Large intestine (tissue), 3 donors: ENCODE data around the gene CSNK1D. TPM values are rescaled to one million over a fixed set of nuclear protein-coding genes. Genes with fewer than 3 reads are reported as not detected.

Source experiments
- DNase-seq, 2 donors: peaks; one replicate each; pipeline versions ENCODE4 v3.0.0 to v3.0.0-alpha.2; 2013
- H3K27ac ChIP-seq: one replicate; pipeline ENCODE4 v1.5.1; 2013; ENCODE audit warnings: low read length
- H3K27me3 ChIP-seq: 2 replicates; pipeline ENCODE4 v1.6.1; 2013; ENCODE audit warnings: low read length; ENCODE audit not compliant: control insufficient read depth, insufficient read depth
- H3K36me3 ChIP-seq: 2 replicates; pipeline ENCODE4 v1.6.1; 2013; ENCODE audit warnings: low read length; ENCODE audit not compliant: control insufficient read depth, insufficient read depth
- H3K4me1 ChIP-seq: one replicate; pipeline ENCODE4 v1.6.1; 2013; ENCODE audit warnings: low read length; ENCODE audit not compliant: control insufficient read depth, insufficient read depth
- H3K4me3 ChIP-seq: one replicate; pipeline ENCODE4 v1.5.1; 2013; ENCODE audit warnings: low read length
- H3K9me3 ChIP-seq: one replicate; pipeline ENCODE4 v1.6.1; 2013; ENCODE audit warnings: mild to moderate bottlenecking, low read depth, low read length, moderate library complexity; ENCODE audit not compliant: control insufficient read depth
- WGBS: methylation state at CpG from one replicate; pipeline ENCODE4 v1.1.5; 2013; ENCODE audit warnings: low lambda C conversion rate; ENCODE audit not compliant: insufficient coverage; 5-methylcytosine and 5-hydroxymethylcytosine counted together
- polyA plus RNA-seq: library from polyadenylated mRNA; unstranded; fragments of 120-200 nt; gene quantifications from one replicate; pipeline ENCODE4 v1.2.1, GENCODE V29; 2013

Gene CSNK1D
- polyA plus RNA-seq, 1 donor = 147 TPM

- H3K27ac ChIP-seq = peak overlapping the region; percentile 94
- H3K27me3 ChIP-seq = no peaks in the 10 kb centered on the region
- no CpG with 5 or more reads among the region's 86 CpGs for WGBS
- peaks cover 35% of the 10 kb centered on the region for H3K4me1 ChIP-seq
- H3K4me3 ChIP-seq = peak overlapping the region; percentile 71
- no peaks in the 10 kb centered on the region for H3K36me3 ChIP-seq
- peaks cover 4% of the 10 kb centered on the region for H3K9me3 ChIP-seq
- peak; percentile 98 to 99 for DNase-seq
Observed at GRCh38 chr17:82292251-82293154, 19.0 kb upstream of the CSNK1D start.

GRCh38 chr17:82291582-82292250, 18.2 kb upstream of the CSNK1D start:
- Histone ChIP-seq H3K9me3 (peaks cover 10% of the 10 kb centered on the region), H3K27me3 (no peaks in the 10 kb centered on the region), H3K27ac (no peak overlapping the region), H3K4me3 (peak overlapping the region; percentile 71), H3K4me1 (peaks cover 29% of the 10 kb centered on the region), H3K36me3 (no peaks in the 10 kb centered on the region)
- WGBS = 87% methylated on average over 3 of the region's 19 CpGs
- no peak for DNase-seq

DNA sequence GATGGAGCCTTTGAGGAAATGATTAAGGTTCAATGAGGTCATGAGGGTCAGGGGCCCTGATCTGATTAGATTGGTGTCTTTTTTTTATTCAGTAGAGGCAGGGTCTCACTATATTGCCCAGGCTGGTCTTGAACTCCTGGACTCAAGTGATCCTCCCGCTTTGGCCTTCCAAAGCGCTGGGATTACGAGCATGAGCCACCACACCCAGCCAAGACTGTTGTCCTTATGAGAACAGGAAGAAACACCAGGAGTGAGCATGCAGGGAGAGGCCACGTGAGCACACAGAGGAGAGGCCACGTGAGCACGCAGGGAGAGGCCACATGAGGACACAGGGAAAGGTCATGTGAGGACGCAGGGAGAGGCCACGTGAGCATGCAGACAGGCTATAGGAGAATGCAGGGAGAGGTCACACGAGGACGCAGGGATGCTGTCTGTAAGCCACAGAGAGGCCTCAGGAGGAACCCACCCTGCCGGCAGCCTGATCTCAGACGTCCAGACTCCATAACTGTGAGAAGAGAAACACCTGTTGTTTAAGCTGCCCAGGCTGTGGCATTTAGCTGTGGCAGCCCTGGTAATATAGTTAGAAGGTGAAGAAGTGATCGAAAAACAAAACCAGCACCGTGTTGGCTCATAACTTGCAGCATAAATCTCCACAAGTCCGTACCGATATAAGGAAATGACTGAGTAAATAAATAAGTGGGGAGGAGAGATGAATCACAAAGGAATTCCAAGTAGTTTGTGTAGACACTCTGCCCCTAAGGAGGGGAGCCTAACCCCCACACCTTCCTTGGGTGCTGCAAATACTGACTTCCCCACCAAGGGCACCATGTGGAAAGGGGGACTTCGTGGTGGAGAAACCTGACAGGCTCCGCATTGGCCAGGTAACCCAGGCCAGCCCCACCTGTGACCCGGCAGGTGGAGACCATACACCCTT, 14.6 kb upstream of the CSNK1D start:
- no peak overlapping the region for H3K4me3 ChIP-seq
- no peak overlapping the region for H3K27ac ChIP-seq
- peaks cover 10% of the 10 kb centered on the region for H3K9me3 ChIP-seq
- WGBS = 20% methylated on average over 1 of the region's 19 CpGs
- H3K4me1 ChIP-seq = peaks cover 3% of the 10 kb centered on the region
- DNase-seq = peak; percentile 45 to 83
- H3K27me3 ChIP-seq = no peaks in the 10 kb centered on the region
- H3K36me3 ChIP-seq = no peaks in the 10 kb centered on the region

GRCh38 chr17:82287013-82287867, 13.7 kb upstream of the CSNK1D start:
- H3K4me1 ChIP-seq = peaks cover 3% of the 10 kb centered on the region
- no CpG with 5 or more reads among the region's 9 CpGs for WGBS
- H3K4me3 ChIP-seq = no peak overlapping the region
- H3K9me3 ChIP-seq = peaks cover 10% of the 10 kb centered on the region
- DNase-seq = no peak
- H3K27ac ChIP-seq = no peak overlapping the region
- no peaks in the 10 kb centered on the region for H3K27me3 ChIP-seq
- H3K36me3 ChIP-seq = no peaks in the 10 kb centered on the region

GRCh38 chr17:82285141-82285540, 11.6 kb upstream of the CSNK1D start:
- H3K4me3 ChIP-seq = no peak overlapping the region
- WGBS = 71% methylated on average over 1 of the region's 8 CpGs
- no peaks in the 10 kb centered on the region for H3K27me3 ChIP-seq
- H3K27ac ChIP-seq = no peak overlapping the region
- peaks cover 3% of the 10 kb centered on the region for H3K4me1 ChIP-seq
- no peaks in the 10 kb centered on the region for H3K36me3 ChIP-seq
- DNase-seq = no peak
- H3K9me3 ChIP-seq = peaks cover 7% of the 10 kb centered on the region

DNA sequence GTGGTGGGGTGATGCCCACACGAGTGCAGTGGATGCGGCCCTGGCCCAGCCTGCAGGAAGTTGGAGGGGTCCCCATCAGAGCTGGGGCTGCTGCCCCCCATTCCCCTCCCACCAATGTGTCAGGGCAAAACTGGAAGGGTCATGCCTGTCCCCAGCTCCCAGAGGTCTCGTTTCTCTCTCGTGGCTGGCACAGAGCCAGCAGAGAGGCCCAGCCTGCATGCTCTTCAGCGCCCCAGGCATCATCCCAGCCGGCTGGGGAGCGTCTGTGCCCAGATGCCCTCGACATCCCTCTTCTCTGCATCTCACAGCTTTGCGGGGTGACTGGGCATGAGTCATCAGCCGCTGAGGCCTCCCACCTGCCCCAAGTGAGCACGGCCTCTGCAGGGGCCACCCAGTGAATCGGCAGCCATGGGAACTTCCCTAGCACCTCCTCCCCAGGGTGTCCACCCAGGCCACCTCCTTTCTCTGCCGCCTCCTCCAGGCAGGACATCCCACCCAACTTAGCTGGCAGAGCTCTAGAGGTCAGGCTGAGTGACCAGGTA, 9.8 kb upstream of the CSNK1D start:
- H3K4me3 ChIP-seq = no peak overlapping the region
- no CpG with 5 or more reads among the region's 13 CpGs for WGBS
- H3K36me3 ChIP-seq = no peaks in the 10 kb centered on the region
- peak in 1 of 2 donors; percentile 65 for DNase-seq
- peaks cover 11% of the 10 kb centered on the region for H3K4me1 ChIP-seq
- no peak overlapping the region for H3K27ac ChIP-seq
- H3K27me3 ChIP-seq = no peaks in the 10 kb centered on the region
- H3K9me3 ChIP-seq = peaks cover 7% of the 10 kb centered on the region

DNA sequence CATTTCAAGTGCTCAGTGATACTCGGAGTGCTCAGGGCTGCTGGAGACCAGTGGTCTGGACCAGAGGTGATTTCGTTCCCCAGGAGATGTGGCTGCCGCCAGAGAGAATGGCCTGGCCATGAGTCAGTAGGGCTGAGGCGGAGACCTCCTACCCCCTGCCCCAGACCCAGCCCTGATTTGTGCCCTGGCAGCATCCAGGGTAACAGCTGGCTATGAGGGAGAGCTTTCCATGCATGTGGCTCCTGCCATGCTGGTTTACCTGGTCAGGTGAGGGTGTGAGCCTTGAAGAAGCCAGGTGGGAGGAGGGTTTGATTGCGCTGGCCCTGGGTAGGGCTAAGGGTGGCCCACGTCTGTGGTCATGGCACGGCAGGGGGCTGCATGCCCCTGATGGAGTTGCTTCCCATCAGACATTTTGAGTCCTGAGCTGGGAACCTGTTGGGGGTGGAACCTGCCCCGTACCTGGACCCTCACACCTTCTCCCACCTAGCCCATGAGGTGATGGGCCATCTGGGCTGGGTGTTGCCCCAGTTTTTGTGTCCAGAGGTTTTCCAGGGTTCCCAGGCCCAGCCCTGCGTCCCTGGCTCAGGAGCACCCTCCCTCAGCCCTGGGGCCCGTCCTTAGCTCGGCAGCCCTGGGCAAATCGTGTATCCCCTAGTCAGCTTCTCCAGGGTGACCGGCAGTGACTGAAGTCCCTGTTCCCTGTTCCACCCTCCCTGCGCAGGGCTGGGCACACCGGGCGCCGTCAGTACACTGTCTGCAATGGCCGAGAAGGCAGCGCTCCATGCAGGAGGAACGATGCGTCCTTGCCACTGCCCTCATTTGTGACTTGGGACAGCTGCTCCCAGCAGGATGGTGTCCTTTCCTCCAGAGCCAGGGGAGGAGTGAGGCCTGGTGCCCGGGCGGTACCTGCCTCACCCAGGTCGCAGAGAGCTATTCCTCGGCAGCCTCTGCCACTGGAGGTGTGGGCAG, 9.0 kb upstream of the CSNK1D start:
- no peak for DNase-seq
- no peak overlapping the region for H3K27ac ChIP-seq
- H3K27me3 ChIP-seq = no peaks in the 10 kb centered on the region
- WGBS = no CpG with 5 or more reads among the region's 25 CpGs
- peaks cover 7% of the 10 kb centered on the region for H3K9me3 ChIP-seq
- no peaks in the 10 kb centered on the region for H3K36me3 ChIP-seq
- peaks cover 14% of the 10 kb centered on the region for H3K4me1 ChIP-seq
- H3K4me3 ChIP-seq = no peak overlapping the region

GRCh38 chr17:82281502-82282238, 8.2 kb upstream of the CSNK1D start:
- WGBS = no CpG with 5 or more reads among the region's 22 CpGs
- Histone ChIP-seq H3K36me3 (no peaks in the 10 kb centered on the region), H3K27ac (no peak overlapping the region), H3K4me1 (peaks cover 14% of the 10 kb centered on the region), H3K9me3 (no peaks in the 10 kb centered on the region), H3K27me3 (no peaks in the 10 kb centered on the region), H3K4me3 (no peak overlapping the region)
- DNase-seq = no peak
